HG03025 (cell line): Measurements from ENCODE around the gene SOWAHD.
"Not testable (repeated sequence)": the region's sequence is repeated elsewhere in the genome, so short reads cannot be mapped to it uniquely, and the experiment has no call there.

ENCODE experiments used
- ATAC-seq: cut with Tn5 transposase; IDR thresholded peaks from one replicate; pipeline ENCODE4 v1.9.1; 2021; ENCODE audit warnings: mild to moderate bottlenecking, moderate library complexity; ENCODE audit not compliant: unreplicated experiment, low FRiP score

Gene SOWAHD

GRCh38 chrX:119757979-119758730 lies at the start of gene SOWAHD:
Gene SOWAHD, plus strand, starts transcription at chrX:119758588. Its CDS starts 80 bp downstream, at chrX:119758668.
- no peak for ATAC-seq

- no peak for ATAC-seq
These were observed 49.5 kb upstream of the SOWAHD start for GRCh38 chrX:119708936-119709335.

GRCh38 chrX:119709630-119710029 lies 48.8 kb upstream of the SOWAHD start:
- ATAC-seq = no peak

GRCh38 chrX:119721487-119721886 lies 36.9 kb upstream of the SOWAHD start:
- no peak for ATAC-seq

- no peak for ATAC-seq
These were observed 36.5 kb upstream of the SOWAHD start for GRCh38 chrX:119721926-119722325.

GRCh38 chrX:119726900-119727555 lies 31.4 kb upstream of the SOWAHD start:
- ATAC-seq = no peak

- ATAC-seq = no peak
These were observed 29.9 kb upstream of the SOWAHD start for GRCh38 chrX:119728487-119728886.

GRCh38 chrX:119729408-119730201 lies 28.8 kb upstream of the SOWAHD start:
- ATAC-seq = no peak

GRCh38 chrX:119734897-119735339 lies 23.5 kb upstream of the SOWAHD start:
- no peak for ATAC-seq

GRCh38 chrX:119735467-119735866 lies 22.9 kb upstream of the SOWAHD start:
- no peak for ATAC-seq

GRCh38 chrX:119736206-119736764 lies 22.1 kb upstream of the SOWAHD start:
- no peak for ATAC-seq

- ATAC-seq = no peak
These were observed 19.6 kb upstream of the SOWAHD start for GRCh38 chrX:119738742-119739141.

- no peak for ATAC-seq
These were observed 13.0 kb upstream of the SOWAHD start for GRCh38 chrX:119745283-119745848.

GRCh38 chrX:119750131-119750530 lies 8.3 kb upstream of the SOWAHD start:
- ATAC-seq = not testable (repeated sequence)

GRCh38 chrX:119750751-119751150 lies 7.6 kb upstream of the SOWAHD start:
- not testable (repeated sequence) for ATAC-seq

GRCh38 chrX:119753001-119753400 lies 5.4 kb upstream of the SOWAHD start:
- ATAC-seq = no peak

- ATAC-seq = no peak
These were observed 4.6 kb upstream of the SOWAHD start for GRCh38 chrX:119753639-119754257.

- ATAC-seq = peak; percentile 71
These were observed 2.3 kb upstream of the SOWAHD start for GRCh38 chrX:119755981-119756533.

GRCh38 chrX:119756926-119757635 lies 1.3 kb upstream of the SOWAHD start:
- no peak for ATAC-seq
